Stomach smooth muscle (tissue), 2 donors: ENCODE measurements around the gene SERAC1.
"Not testable (repeated sequence)": the region's sequence is repeated elsewhere in the genome, so short reads cannot be mapped to it uniquely, and the experiment has no call there.

Experiments
- H3K27ac ChIP-seq: one replicate; pipeline ENCODE4 v1.7.0; 2013; ENCODE audit warnings: mild to moderate bottlenecking, low read length, inconsistent platforms
- H3K27me3 ChIP-seq, 2 donors: one replicate each; pipeline ENCODE4 v1.7.0; 2013; ENCODE audit warnings: low read length in 2 of 2; ENCODE audit not compliant: insufficient read depth in 2 of 2, control insufficient read depth in 1 of 2
- H3K36me3 ChIP-seq, 2 donors: one replicate each; pipeline ENCODE4 v1.7.0; 2013; ENCODE audit warnings: low read length in 2 of 2; ENCODE audit not compliant: control insufficient read depth in 2 of 2, insufficient read depth in 2 of 2
- H3K4me1 ChIP-seq: one replicate; pipeline ENCODE4 v1.7.0; 2013; ENCODE audit warnings: low read length; ENCODE audit not compliant: control insufficient read depth, insufficient read depth
- H3K4me3 ChIP-seq, 2 donors: one replicate each; pipeline ENCODE4 v1.7.0; 2013; ENCODE audit warnings: low read length in 2 of 2
- H3K9ac ChIP-seq, 2 donors: one replicate each; pipeline ENCODE4 v1.7.0; 2013; ENCODE audit warnings: low read length in 2 of 2, mild to moderate bottlenecking in 1 of 2
- H3K9me3 ChIP-seq, 2 donors: one replicate each; pipeline ENCODE4 v1.7.0; 2013; ENCODE audit warnings: low read length in 2 of 2; ENCODE audit not compliant: control insufficient read depth in 2 of 2
- donor health status: healthy.
- donor health status: Pancreatic carcinoma.

Gene SERAC1

DNA sequence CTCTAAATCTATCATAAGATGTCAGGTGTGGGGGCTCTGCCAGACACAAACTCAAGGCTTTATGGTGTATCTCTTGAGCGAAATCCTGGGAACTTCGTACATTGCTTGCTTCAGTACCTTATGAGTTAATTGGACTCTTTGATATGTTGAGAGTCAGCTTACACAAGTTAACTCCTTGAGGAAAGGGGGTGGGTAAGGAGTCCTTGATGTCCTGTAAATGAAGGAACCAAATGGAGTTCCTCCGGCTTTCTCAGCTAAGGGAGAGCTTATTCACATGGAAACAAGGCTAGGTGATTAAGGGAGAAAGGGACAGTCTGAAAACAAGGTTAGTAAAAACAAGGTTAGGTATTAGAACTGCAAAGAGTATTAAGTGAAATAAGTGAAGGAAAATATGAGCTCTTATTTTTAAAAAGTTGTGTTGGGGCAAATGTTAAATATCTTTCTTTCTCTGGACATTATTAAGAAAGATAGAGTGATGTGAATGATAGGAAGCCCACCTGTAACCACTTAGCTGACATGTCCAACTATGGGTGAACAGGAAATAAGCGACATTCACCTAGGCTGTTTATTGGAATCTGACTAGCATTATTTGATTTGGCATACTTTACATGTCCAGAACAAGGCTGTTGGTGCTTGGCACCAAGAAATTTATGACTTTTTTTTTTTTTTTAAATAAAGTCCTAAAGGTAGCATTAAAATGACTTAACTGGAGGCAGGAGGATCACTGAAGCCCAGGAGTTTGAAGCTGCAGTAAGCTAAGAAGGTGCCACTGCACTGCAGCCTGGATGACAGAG, 26.6 kb upstream of the SERAC1 start:
- Histone ChIP-seq H3K9ac (no peak overlapping the region), H3K27me3 (no peaks in the 10 kb centered on the region), H3K4me3 (no peak overlapping the region), H3K36me3 (peaks cover 7 to 24% of the 10 kb centered on the region in 2 donors), H3K9me3 (no peaks in the 10 kb centered on the region), H3K4me1 (no peaks in the 10 kb centered on the region), H3K27ac (no peak overlapping the region)

DNA sequence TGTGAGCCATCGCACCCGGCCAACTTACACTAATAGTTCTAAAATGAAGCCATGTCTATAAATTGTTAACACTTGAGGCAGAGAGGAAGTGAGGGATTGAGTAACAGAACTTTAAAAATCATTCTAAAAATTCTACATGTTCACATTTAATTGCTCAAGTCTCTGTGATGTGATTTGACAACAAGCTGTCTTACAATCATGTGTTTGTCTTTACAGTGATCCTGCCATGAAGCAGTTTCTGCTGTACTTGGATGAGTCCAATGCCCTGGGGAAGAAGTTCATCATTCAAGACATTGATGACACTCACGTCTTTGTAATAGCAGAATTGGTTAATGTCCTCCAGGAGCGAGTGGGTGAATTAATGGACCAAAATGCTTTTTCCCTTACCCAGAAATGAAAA, 23.7 kb upstream of the SERAC1 start:
- H3K9ac ChIP-seq, result no peak overlapping the region
- no peaks in the 10 kb centered on the region for H3K4me1 ChIP-seq
- H3K9me3 ChIP-seq, result no peaks in the 10 kb centered on the region
- no peak overlapping the region for H3K4me3 ChIP-seq
- H3K27ac ChIP-seq, result no peak overlapping the region
- peaks cover 7 to 27% of the 10 kb centered on the region in 2 donors for H3K36me3 ChIP-seq
- no peaks in the 10 kb centered on the region for H3K27me3 ChIP-seq

DNA sequence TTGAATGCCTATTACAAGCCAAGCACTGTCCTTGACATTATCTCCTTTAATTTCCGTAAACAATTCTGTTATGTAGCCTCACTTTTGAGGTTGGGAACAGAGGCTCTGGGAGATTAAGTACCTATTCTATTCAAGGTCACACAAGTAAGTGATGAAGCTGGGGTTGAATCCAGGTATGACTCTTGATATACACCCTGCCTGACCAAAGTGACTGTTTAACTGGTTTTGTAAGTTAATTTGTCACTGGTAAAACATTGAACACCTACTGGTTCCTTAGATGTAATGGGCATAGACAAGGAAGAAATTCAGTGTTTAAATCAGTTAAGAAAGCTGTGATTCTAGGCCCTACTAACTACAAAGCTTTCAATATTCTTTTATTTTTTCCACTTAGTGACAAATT, 23.0 kb upstream of the SERAC1 start:
- no peaks in the 10 kb centered on the region for H3K9me3 ChIP-seq
- H3K9ac ChIP-seq, result no peak overlapping the region
- H3K27me3 ChIP-seq, result no peaks in the 10 kb centered on the region
- H3K4me3 ChIP-seq, result no peak overlapping the region
- peaks cover 7 to 27% of the 10 kb centered on the region in 2 donors for H3K36me3 ChIP-seq
- H3K4me1 ChIP-seq, result no peaks in the 10 kb centered on the region
- no peak overlapping the region for H3K27ac ChIP-seq

DNA sequence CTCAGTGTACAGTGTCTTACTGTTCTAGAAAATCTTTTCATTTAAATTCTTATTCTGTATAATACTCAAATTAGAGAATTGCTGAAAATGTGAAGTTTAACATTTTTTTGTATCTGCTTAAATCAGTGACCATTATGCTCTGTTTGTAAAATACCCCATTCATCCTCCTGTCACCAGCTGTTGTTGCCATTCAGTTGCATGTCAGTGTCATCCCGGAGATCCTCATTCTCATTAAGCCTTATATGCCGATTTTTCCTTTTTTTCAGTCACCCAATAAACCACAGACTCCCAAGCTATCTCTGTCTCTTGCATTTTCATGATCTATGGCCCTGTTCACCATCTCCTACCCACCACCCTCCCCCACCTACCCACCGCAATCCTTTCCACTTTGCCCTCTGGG, 20.5 kb upstream of the SERAC1 start:
- no peaks in the 10 kb centered on the region for H3K4me1 ChIP-seq
- no peaks in the 10 kb centered on the region for H3K9me3 ChIP-seq
- H3K27ac ChIP-seq, result no peak overlapping the region
- H3K36me3 ChIP-seq, result peaks cover 7 to 23% of the 10 kb centered on the region in 2 donors
- no peak overlapping the region for H3K9ac ChIP-seq
- H3K27me3 ChIP-seq, result no peaks in the 10 kb centered on the region
- H3K4me3 ChIP-seq, result no peak overlapping the region

DNA sequence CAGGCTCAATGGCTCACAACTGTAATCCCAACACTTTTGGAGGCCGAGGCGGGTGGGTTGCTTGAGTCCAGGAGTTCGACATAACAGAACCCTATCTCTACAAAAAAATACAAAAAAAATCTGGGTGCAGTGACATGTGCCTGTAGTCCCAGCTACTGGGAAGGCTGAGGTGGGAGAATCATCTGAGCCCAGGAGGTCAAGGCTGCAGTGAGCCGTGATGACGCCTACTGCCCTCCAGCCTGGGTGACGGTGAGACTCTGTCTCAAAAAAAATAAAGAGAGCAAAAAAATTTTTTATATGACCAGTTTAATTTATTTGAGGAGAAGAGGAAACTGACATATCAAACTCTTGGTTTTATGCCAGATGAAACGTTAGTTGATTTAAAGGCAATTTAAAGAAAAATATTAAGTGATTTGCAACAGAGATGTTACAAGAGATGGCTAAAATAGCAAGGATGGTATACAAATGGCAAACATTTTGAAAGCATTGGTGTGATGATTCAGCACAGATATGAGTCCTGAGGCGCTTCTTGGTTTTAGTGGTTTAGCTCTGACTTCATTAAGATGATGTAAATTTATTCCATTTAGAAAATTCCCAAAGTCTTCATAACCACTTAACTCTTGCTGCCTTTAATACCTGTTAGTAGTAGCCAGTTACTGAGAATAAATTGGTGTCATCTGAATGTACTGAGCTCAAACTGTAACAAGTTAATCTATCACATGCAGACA, 17.8 kb upstream of the SERAC1 start:
- peaks cover 0 to 5% of the 10 kb centered on the region in 2 donors for H3K36me3 ChIP-seq
- H3K27ac ChIP-seq, result no peak overlapping the region
- no peaks in the 10 kb centered on the region for H3K9me3 ChIP-seq
- H3K27me3 ChIP-seq, result no peaks in the 10 kb centered on the region
- no peak overlapping the region for H3K4me3 ChIP-seq
- H3K4me1 ChIP-seq, result no peaks in the 10 kb centered on the region
- H3K9ac ChIP-seq, result no peak overlapping the region

DNA sequence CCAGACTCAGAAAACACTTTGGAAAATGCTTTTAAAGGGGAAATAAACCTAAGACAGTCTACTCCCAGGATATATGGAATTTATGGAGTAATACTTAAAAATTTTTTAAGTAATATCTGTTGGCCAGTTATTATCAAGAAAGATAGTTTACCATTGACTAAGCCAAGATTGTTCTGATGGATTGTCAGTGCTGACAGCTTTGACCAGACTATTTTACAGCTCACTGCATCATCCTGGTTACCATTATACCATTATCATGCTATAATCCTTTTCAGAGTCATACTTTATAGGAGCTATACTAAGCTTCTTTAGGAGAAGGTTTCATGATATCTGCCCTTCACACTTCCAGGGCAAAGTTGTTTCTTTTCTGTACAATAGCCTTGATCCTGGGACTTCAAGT, 16.5 kb upstream of the SERAC1 start:
- Histone ChIP-seq H3K27me3 (no peaks in the 10 kb centered on the region), H3K4me1 (no peaks in the 10 kb centered on the region), H3K9me3 (no peaks in the 10 kb centered on the region), H3K9ac (no peak overlapping the region), H3K4me3 (no peak overlapping the region), H3K36me3 (peaks cover 0 to 3% of the 10 kb centered on the region in 2 donors), H3K27ac (no peak overlapping the region)

DNA sequence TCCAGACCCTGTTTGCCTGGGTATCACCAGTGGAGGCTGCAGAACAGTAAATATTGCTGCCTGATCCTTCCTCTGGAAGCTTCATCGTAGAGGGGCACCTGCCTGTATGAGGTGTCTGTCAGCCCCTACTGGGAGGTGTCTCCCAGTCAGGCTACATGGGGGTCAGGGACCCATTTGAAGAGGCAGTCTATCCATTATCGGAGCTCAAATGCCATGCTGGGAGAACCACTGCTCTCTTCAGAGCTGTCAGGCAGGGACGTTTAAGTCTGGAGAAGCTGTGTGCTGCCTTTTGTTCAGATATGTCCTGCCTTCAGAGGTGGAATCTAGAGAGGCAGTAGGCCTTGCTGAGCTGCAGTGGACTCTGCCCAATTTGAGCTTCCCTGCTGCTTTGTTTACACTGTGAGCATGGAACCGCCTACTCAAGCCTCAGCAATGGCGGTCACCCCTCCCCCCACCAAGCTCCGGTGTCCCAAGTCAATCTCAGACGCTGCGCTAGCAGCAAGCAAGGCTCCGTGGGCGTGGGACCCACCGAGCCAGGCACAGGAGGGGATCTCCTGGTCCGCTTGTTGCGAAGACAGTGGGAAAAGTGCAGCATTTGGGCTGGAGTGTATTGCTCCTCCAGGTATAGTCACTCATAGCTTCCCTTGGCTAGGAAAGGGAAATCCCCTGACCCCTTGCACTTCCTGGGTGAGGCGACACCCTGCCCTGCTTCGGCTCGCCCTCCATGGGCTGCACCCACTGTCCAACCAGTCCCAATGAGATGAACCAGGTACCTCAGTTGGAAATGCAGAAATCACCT, 15.3 kb upstream of the SERAC1 start:
- not testable (repeated sequence) for H3K36me3 ChIP-seq, H3K4me3 ChIP-seq, H3K27me3 ChIP-seq, H3K9me3 ChIP-seq, H3K4me1 ChIP-seq, H3K9ac ChIP-seq, H3K27ac ChIP-seq

DNA sequence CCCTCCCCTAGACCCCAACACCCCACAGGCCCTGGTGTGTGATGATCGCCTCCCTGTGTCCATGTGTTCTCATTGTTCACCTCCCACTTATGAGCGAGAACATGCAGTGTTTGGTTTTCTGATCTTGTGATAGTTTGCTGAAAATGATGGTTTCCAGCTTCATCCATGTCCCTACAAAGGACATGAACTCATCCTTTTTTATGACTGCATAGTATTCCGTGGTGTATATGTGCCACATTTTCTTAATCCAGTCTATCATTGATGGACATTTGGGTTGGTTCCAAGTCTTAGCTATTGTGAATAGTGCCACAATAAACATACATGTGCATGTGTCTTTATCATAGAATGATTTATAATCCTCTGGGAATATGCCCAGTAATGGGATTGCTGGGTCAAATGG, 9.7 kb upstream of the SERAC1 start:
- H3K4me3 ChIP-seq, H3K27ac ChIP-seq, H3K9ac ChIP-seq, H3K9me3 ChIP-seq, H3K36me3 ChIP-seq, H3K4me1 ChIP-seq, H3K27me3 ChIP-seq: not testable (repeated sequence)

DNA sequence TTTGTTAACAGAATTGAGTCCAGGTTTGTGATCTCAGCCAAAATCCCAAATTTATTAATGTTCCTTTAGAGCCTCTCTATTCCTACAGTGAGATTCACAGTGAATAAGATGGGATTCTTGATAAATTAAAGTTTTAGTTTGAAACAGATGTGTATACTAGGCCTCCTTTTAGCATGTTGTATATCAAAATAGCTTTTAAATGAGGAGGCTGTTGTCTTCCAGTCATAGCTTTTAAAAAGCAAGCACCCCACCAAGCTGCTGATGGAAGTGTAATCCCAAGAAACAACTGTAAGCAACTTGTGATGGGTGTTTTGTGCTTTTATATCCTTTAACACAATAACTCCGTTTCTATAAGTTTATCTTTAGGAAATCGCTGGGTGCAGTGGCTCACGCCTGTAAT, 7.0 kb upstream of the SERAC1 start:
- H3K9me3 ChIP-seq, result no peaks in the 10 kb centered on the region
- no peaks in the 10 kb centered on the region for H3K27me3 ChIP-seq
- H3K27ac ChIP-seq, result no peak overlapping the region
- no peak overlapping the region for H3K4me3 ChIP-seq
- H3K9ac ChIP-seq, result no peak overlapping the region
- H3K4me1 ChIP-seq, result peaks cover 3% of the 10 kb centered on the region
- H3K36me3 ChIP-seq, result no peaks in the 10 kb centered on the region

DNA sequence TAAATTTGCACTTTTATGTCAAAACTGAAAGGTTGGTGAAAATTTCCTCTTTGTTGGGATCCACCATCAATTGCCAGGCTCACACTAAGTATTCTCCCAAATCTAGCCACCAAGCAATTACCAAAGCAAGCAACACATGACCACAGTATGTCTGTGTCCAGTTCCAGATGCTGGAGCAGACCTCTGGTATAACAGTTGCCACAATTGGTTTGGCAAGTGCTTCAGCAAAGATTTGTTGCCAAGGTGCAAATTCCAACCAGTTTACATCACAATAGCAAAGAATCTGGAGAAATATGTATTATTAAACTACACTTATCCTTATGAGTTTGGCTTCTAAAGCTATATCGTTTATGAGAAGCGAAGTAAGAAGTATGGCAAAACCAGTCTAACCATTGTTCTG, 6.5 kb upstream of the SERAC1 start:
- Histone ChIP-seq H3K27ac (no peak overlapping the region), H3K36me3 (no peaks in the 10 kb centered on the region), H3K27me3 (no peaks in the 10 kb centered on the region), H3K4me1 (peaks cover 3% of the 10 kb centered on the region), H3K9ac (no peak overlapping the region), H3K4me3 (no peak overlapping the region), H3K9me3 (no peaks in the 10 kb centered on the region)
